H1 (cell line): Measurements from ENCODE around the gene FAU. TPM values are rescaled to one million over a fixed set of nuclear protein-coding genes. Genes with fewer than 3 reads are reported as not detected.
A peak's percentile ranks its signal among the peaks of the same experiment; 100 is the strongest.

Experiments used
- CHD7 ChIP-seq: fragments of 300-600 bp; sonication (generic); IDR thresholded peaks from 2 replicates; pipeline ENCODE4 v1.7.1; 2012; ENCODE audit warnings: low read length, moderate library complexity, mild to moderate bottlenecking, inconsistent platforms; ENCODE audit not compliant: insufficient replicate concordance
- JUN ChIP-seq: IDR thresholded peaks from 2 replicates; pipeline ENCODE4 v1.6.1; 2011; ENCODE audit warnings: low read depth, mild to moderate bottlenecking, improper control_type of control experiment, low read length
- POLR2A ChIP-seq, 2 experiments: IDR thresholded peaks; 1 replicate in 1 of 2; 2 replicates in 1 of 2; pipeline ENCODE4 v1.6.1; 2011; ENCODE audit warnings: low read depth in 2 of 2, low read length in 2 of 2, mild to moderate bottlenecking in 2 of 2; ENCODE audit errors: control extremely low read depth in 1 of 2
- POLR2AphosphoS5 ChIP-seq: IDR thresholded peaks from 2 replicates; pipeline ENCODE4 v1.6.1; 2011; ENCODE audit warnings: low read depth, low read length
- polyA plus RNA-seq, 7 experiments: library from polyadenylated mRNA; depleted of rRNA in 3 of 7; stranded (reverse) in 5 of 7; unstranded in 2 of 7; fragments of >200 nt in 5 of 7; fragments of 200-250 nt in 2 of 7; gene quantifications; 1 replicate in 5 of 7; 2 replicates in 1 of 7; 4 replicates in 1 of 7; pipeline versions ENCODE4 v1.2.1 to v1.2.3, GENCODE V29; 2011 to 2013; ENCODE audit warnings: missing spikeins in 2 of 7, mixed read lengths in 2 of 7
- total RNA-seq: library from RNA; stranded (reverse); fragmentation: NEBNext Ultra II Directional; extraction: Animal tissue kit (Norgen Biotek cat#: 25700); gene quantifications from 2 replicates; pipeline ENCODE4 v1.2.1, GENCODE V29; 2021

Gene FAU
- total and polyA plus RNA-seq, 2 of the 8 experiments (the other 6 are each of a cell fraction or from before 2014, with no cell fraction given): 826 to 896 TPM

- no peak for TF ChIP-seq CHD7
- TF ChIP-seq POLR2A (IDR thresholded peaks at IDR 0.05; ENCODE audit: control extremely low read depth in 1 of 2, low read depth in 2 of 2, low read length in 2 of 2): peak in 1 of 2 experiments; percentile 43; a peak in 1 of 3 replicates
- no peak for TF ChIP-seq JUN
- peak; percentile 24 for TF ChIP-seq POLR2AphosphoS5
- TF ChIP-seq, all 59 proteins: peak for 2
Measured at GRCh38 chr11:65115361-65116082, 6.4 kb downstream of the FAU start (continued).
